NCI-H748 (cell line): ENCODE results near the gene MRAS.
A peak's percentile ranks its signal among the peaks of the same experiment; 100 is the strongest.

Experiments used
- DNase-seq: peaks from one replicate; lab custom pipeline; 2025; ENCODE audit not compliant: unreplicated experiment; lab: John Stamatoyannopoulos, UW

The MRAS gene

DNA sequence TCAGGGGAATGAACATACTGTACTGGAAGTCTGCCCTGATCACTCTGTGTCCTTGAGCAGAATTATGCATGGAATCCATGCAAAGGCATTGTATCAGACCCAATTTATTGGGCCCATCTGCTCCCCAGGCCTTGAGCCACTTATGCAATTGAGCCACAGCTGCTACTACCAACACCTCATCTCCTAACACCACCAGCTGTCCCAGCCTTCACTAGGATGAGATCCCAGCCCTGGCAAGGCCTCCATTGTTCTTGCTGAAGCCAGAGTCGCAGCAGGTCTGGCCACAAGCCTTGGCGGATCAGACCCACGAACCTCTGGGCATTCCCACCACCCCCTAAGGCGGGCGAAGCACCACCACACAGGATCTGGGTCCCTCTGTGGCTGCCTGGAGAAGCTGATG, 9.6 kb upstream of the MRAS start:
- no peak for DNase-seq

DNA sequence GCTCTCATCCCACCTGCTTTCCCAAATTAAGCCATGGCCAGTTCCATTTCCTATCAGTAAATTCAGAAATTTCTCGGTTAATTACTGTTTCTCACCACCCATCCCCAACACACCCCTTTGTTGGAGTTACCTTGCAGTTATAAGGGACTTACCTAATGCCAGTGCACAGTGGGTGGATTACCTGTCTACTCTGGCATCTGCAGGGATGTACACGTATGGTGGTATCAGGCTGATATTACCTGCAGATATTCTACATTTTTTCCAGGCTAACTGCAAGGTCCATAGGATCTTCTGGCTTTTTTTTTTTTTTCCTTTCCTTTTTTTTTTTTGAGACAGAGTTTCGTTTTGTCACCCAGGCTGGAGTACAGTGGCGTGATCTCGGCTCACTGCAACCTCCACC, 7.9 kb upstream of the MRAS start:
- DNase-seq: no peak

DNA sequence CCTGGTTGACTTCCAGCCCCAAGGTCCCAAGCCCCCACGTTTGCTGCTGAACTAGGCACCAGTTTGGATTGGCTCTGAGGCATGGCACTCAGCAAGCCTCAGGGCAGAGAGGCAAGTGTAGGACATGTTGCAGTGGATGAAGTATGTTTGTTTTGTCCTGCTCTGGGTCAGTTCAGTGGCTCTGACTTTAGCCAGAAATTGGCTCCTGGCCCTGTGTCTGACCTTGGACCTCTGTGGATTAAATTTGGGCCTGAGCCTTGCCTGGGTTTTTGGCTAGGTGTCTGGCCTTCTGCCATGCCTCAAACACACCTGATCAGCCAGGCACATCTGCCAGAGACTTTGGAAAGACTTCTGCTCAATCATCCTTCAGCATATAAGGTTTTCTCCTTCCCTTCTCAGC, 3.6 kb upstream of the MRAS start:
- DNase-seq: no peak

DNA sequence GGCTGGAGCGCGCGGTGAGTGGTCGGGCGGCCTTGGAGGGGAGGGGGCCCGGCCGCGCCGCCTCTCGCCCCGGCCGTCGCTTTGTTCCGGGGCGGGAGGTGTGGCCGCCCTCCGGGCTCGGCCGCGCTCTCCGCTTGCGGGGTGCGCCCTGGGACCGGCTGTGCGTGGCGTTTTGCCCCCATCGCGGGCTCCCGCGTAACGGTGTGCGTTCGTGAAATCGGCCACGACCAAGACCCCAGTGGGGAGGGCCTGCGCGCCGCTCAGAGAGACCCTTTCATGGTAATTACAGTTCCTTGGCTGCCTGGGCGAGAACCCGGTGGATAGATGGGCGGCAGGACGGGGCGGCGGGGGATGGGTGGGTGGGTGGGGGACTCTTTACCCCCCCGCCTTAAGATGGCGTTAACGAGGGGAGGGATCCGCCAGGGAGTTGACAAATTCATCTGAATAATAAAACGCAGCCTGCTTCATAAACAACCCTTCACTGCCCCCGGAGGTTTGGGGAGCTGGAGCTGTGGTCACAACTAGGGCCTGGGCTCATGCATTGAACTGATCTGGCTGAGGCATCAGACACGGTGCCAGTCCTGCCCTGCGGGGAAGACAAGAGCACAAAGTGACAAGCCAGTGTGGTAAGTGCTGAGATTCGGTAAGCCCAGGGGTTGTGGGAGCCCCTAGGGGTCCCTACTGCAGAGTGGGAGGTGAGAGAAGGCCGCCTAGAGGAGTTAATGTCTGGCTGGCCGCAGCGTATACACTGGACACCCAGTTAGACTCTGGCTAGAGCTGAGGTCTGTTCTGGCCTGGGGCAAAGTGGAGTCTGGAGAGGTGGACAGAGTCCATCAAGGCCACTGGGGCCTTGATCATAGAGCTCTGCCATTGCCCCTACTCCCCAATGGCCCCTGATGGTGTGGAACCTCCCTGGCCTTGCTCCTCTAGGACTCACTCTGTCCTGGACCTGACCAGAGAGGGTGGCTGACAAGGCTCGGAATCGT, 668 bp downstream of the MRAS start:
- DNase-seq: peak; percentile 23

DNA sequence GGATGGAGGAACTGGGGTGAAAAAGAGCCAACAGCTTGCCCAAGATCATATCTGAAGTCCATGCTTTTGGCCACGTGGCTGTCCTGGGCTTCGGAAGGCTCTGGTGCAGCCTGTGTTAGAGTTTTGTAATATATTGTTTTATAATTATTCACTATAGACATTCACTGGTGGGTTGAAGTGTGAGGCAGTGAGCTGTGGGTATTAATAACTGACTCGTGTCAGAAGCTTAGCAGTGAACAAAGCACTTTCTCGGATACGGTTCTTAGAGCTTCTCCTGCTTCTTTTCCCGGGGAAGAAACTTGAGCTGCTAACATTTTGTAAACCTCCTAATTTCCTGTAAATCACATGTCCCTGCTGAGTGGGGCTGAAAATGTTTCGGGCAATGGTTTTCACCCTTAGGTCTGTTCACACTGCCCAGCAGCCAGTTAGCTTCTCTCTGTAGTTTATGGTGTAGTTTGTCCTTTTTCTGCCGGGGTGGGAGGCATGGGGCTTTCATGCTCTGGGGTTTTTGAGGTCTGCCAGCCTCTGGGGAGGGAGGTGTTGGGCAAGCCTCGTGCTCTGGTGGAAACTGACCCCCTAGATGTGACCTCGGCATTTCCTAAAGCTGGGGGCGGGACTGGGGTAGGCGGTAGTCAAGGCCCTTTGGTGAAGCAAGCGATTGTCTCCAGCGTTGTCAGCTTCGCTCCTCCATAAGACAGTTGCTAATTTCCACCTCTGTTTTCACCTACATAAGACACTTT, 1.7 kb downstream of the MRAS start:
- no peak for DNase-seq

DNA sequence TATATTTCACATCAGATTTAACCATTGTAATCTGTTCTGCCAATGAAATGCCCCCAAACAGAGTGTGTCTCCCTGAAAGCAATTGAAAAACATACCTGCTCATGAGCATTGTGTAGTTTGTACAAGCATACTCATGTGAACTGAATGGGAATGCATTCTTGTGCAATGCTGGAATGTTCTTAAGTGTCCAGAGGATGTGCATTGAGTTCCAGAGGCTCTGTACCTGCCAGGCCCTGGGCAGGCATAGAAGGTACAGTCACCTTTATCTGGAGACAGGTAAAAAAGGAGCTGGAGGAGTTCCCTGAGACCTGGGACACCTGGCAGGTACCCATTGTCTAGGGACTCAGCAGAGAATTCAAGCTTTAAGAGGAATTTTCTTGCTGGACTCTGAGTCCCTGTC, 2.8 kb downstream of the MRAS start:
- no peak for DNase-seq

DNA sequence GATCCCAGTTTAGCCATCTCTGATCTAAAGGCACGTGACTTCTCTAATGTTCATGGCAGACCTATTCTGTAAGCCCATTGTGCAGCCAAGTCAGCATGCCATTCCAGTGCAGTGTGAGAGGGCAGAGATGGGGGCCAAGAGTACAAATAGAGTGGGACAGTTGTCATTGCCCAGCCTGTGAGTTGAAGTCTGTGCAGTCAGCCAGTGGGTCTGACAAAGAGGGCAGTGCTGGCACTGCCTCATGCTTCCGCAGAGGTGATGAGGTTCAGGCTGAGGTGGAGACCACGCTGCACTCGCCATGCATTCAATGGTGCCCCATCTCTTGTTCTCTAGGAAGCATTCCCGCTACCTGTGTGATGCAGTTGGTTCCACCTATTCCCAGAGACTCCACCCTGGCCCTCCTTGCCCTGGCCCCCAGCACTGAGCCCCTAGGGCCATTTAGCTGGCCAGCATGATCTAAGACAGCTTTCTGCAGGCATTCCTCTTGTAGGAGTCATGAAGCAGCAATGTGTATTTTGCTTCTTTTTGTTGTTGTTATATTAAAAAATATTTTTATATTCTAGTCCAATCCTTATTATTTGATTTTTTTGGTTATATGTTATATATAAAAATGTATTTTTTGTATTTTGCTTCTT, 3.7 kb downstream of the MRAS start:
- no peak for DNase-seq

DNA sequence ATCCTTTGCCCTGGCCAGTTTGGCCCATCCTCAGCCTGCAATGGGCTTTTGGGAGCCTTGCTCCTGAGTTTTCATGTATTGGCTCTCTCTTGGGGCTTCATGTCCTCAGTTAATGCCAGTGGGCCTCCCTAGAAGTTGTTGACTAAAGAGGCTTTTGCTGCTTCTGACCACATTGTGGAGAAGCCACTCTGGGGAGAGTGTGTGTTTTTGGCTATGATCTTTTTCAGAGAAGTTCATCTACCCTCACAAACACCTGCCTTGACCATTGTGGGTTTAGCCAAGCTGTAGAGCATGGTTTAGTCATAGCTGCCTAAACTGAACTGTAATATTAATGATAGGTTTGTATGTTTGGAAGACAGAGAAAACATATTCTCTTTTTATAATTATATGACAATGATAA, 6.0 kb downstream of the MRAS start:
- no peak for DNase-seq

DNA sequence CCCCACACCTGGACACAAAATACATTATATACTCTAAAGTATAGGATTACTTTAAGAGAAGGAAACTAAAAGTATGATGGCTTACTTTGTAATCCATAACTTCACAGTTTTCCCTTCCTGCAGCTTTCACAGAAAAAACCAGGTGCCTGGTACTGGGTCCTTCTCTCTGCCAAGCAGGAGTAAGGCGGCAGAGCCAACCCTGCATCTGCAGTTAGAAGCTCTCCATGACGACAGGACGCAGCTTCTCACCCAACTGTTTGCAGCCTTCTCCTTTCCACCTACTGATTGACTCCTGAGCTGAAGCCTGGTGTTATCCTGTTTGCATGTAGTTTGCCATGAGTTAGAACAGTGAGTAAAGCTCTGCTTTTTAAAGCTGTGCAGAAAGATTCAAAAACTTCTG, 6.7 kb downstream of the MRAS start:
- no peak for DNase-seq

DNA sequence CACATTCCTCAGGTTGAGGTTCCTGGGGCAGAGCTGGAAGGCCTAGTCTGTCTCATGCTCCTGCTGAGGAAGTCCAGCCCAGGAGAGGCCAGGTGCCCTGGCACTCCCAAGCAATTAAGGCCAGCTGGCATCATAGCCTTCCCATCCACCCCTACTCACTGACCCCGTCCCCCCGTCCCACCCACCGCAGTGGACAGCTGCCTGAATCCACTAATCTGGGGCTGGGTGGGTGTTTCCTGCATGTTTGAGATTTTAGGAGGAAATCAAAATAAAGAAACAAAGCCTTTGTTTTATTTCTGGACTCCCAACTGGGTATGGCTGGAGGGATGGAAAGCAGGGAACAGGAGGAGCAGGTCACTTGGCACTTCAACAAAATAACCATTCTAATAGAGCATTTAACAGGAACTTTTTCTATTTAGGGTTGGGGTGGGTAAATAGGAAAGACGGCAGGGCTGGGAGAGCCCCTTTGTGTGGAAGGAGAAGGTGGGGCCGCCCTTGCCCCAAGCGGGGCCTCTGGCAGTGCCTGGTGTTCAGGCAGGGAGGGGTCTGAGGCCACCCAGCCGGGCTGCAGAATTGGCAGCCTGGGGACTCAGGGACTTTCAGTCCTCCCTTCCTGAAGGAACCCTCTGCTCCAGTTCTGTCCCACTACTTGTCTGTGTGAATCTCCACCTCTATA, 8.5 kb downstream of the MRAS start:
- DNase-seq: no peak

DNA sequence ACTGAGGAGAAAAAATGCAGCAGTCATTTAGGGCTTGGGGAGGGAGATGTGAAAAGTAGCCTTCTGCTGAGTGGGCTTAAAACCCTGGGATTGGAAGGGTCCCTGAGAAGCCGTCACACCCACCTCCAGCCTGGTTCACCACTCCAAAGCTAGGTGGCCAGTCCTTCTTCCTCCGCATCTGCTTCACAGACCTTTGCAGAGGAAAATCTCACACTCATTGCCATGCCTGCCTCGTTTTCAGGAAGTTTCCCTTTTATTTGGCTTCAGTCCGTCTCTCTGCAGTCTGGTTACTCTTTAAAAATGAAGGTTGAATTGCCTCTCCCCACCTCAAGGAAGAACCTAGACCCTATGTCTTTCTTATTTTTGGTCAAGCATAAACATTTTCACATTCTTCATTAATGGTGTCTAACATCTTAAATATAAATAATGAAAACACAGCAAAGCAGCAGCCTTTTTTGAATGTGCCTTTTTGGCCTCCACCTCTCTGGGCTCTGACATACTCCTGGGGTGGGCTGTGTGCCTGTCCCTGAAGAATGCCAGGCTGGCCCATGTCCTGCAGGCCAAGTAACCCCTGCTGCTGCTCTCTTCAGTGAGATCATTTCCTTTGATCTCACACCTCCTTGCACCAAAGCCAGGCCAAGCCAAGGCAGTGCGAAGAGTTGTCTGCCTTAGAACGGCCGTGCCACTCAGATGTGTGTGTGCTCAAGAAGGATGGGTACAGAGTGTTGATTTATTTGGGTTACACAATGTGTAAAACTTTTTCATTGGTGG, 11.0 kb downstream of the MRAS start:
- DNase-seq: no peak

DNA sequence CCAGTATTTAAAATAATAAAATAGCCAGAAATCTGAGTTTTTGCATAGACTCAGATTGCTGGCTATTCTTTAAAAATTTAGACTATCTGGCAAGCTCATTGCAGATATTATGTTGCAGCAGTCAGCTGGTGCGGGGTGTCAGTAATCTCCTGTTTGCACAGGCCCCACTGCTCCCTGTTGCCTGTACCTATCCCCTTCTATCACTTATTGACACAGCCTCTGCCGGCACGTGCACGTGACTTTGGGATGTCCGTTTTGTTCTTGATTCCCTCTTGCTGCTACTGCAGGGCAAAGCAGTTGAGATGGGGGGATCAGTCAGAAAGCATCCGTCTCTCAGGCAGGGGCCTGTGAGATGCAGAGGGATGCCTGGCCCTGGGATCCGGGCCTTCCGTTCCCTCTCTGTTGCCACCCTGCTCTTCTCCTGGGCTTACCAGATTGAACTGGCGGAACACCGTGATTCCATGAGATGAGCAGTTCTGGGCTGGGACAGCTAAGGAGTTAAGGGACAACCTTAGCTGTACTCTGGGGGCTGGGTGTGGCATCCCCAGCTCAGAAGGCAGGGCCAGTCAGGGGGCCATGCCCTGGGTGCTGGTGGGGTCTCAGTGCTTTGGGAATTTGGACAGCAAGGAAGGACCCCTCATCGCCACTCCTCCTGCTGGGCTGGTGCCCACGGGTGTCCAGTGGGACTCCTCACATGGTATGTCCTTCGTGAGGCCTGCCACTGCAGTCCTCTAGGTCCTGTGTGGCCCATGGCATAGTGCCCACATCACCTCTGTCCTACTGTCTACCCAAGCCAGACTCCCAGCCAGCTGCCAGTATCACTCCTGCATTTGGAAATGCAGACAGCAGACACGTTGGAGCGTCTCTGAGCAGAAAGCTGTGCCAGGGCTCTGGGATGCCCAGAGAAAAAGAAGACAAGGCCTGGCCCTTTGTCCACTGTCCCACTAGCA, 11.8 kb downstream of the MRAS start:
- DNase-seq: no peak

DNA sequence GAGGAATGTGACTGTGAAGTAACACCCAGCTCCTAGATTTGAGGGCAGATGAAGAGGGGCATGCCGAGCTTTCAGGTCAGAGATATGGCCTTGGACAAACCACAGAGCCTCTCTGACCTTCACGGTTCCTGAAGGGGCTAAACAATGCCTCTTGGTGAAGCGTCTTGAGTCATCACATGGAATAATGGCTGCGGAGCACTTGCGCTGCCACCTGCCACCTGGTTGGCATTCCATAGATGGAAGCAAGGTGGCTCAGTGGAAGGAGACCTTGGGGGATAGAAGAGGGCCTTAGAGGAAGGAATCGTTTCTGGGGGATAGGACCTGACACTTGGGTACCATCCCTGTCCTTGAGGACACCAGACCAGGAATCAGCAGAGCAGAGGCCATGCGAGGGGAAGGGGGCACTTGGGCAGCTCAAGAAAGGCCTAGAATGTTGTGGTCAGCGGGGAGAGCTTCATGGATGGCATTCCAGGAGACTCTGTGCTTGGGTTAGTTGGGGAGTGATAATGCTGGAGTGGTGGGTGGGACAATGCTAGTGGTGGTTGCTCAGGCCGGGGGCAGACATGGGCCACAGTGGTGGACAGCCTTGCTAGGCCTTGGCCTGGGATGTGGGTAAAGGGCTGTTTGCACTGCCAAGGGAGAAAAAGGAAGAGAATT, 12.6 kb downstream of the MRAS start:
- DNase-seq: no peak

DNA sequence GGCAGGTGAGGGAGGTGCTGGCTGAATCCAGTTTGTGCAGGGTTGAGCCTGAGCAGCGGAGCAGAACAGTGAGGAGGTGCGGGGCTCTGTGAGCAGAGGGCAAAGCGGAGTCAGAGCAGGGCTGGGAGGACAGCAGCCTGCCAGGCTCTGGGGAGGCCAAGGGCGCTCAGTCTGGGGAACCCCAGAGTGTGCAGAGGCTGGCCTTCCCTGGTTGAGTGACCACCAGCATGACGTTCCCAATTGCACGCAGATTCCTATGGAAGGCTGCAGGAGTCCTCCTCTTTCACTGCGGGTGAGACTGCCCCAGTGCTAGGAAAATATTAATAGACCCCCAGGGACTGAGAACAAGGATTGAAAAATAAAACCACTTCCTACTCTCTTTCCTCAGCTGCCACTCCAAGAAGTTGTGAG, 13.2 kb downstream of the MRAS start:
- no peak for DNase-seq

DNA sequence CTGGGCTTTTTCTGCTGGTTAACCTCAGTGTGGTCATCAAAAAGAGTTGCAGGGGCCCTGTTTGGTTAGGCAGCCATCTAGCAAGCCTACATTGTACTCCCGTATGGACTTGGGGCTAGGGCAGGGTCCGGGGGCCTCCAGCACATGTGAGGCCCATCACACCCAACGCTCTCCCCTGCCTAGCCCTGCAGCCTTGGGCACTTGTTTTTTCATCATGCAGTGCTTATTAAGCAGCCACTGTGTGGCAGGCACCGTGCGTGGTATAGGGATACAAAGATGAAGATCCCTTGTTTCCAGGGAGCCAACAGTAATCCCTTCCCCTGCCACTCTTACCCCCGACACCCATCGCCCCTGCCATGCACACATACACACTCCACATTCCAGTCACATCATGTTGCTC, 14.2 kb downstream of the MRAS start:
- DNase-seq: no peak

DNA sequence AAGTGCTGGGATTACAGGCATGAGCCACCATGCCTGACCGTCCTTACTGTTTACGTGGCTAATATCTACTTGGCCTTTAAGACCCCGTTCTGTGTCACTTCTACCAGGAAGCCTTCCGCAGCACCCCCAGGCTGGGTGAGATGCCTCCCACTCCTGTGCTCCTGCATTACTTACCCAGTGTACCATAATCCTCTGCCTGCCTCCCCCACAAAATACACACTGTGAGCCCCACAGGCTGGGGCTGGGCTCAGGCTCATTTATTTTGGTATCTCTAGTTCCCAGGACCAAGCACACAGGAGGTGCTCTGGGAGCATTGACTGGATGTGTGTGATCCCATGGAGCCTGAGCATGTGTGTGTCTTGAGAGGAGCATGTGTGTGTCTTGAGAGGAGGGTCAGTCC, 14.9 kb downstream of the MRAS start:
- DNase-seq: no peak

DNA sequence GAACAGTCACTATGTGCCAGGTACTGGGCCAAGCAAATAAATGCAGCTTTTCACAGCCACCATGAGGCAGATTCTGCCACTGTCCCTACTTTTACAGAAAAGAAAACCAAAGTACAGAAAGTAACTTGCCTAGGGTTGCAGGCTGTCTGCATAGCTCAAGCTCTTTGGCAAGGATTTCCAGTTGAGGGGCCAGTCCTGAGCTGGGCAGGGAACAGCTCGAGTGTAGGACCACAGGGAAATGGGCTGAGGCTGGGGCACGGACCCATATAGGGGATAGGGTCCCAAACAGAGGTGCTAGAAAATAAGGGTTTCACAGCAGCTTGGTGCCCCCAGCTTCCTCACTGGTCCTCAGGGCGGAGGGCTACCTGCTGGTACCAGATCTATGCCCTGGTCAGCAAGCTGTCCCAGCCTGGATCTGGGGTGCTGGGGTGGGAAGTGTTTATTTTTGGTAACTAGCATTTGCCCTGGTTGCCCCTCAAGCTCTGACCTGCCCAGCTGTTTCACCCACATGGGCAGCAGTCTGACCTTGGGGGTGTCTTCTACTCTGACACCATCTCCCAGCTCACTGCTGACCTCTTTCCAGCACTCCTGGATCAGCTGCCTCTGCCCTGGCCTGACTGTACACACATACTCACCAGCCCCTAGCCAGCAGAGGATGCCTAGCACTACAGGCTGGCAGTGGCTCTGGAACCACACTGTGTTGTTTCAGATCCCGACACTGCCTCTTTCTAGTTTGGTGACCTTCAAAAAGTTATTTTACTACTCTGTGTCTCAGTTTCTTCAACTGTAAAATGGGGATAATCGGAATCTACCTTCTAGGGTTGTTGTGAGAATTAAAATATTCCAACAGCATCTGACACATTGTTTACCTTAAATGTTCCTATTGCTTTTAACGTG, 16.2 kb downstream of the MRAS start:
- no peak for DNase-seq

DNA sequence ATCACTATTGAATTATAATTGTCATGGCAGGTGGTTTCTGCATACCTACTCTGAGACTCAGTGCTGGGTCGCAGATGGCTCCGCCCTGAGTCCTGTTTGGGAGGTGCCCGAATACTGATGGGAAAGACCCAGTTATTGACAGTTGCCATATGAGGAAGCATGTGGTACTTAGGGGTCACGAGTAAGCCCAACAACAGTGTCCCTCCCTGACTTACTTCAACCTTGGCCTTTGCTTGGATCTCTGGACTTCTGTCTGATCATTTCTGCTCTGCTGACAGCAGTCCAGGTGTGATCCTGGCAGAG, 16.8 kb downstream of the MRAS start:
- DNase-seq: no peak
